K562 (cell line): Measurements from ENCODE around the gene SLC13A4. TPM values are rescaled to one million over a fixed set of nuclear protein-coding genes. Genes with fewer than 3 reads are reported as not detected.

ENCODE experiments used
- ADNP ChIP-seq: fragments of 200-800 bp; sonication (Bioruptor generic); IDR thresholded peaks from 2 replicates; pipeline ENCODE4 v1.6.1; 2016; ENCODE audit warnings: missing genetic modification characterization, missing compliant biosample characterization
- BHLHE40 ChIP-seq: IDR thresholded peaks from 2 replicates; pipeline ENCODE4 v1.6.1; 2011; ENCODE audit warnings: low read length, improper control_type of control experiment
- CCAR2 ChIP-seq: fragments of 200-400 bp; formaldehyde crosslinking; IDR thresholded peaks from 2 replicates; pipeline ENCODE4 v1.6.1; 2017; ENCODE audit warnings: mild to moderate bottlenecking, low read depth, low read length
- E2F3 ChIP-seq: fragments of 250-450 bp; sonication (Bioruptor Pico); IDR thresholded peaks from 2 replicates; pipeline ENCODE4 v1.4.0; 2020; ENCODE audit warnings: mild to moderate bottlenecking
- ELF2 ChIP-seq: fragments of 250-450 bp; sonication (Bioruptor Pico); IDR thresholded peaks from 2 replicates; pipeline ENCODE4 v1.5.0; 2021; ENCODE audit warnings: mild to moderate bottlenecking
- ILK ChIP-seq: fragments of 450-650 bp; IDR thresholded peaks from 2 replicates; pipeline ENCODE4 v1.6.1; 2016; ENCODE audit warnings: missing genetic modification characterization, low read depth, mild to moderate bottlenecking, missing compliant biosample characterization, moderate library complexity, borderline replicate concordance
- IRF2 ChIP-seq: sonication (generic); formaldehyde crosslinking; IDR thresholded peaks from 2 replicates; pipeline ENCODE4 v1.8.1; 2022; ENCODE audit warnings: mild to moderate bottlenecking, missing genetic modification reagents
- MTF1 ChIP-seq: fragments of 250-450 bp; sonication (Bioruptor Pico); IDR thresholded peaks from 2 replicates; pipeline ENCODE4 v1.9.0; 2021; ENCODE audit warnings: moderate library complexity, mild to moderate bottlenecking, inconsistent platforms, borderline replicate concordance
- NR2F6 ChIP-seq: fragments of 450-650 bp; formaldehyde crosslinking; IDR thresholded peaks from 2 replicates; pipeline ENCODE4 v1.4.0; 2020; ENCODE audit warnings: mild to moderate bottlenecking
- RCOR1 ChIP-seq, 2 experiments: IDR thresholded peaks; 2 replicates each; pipeline ENCODE4 v1.6.1; 2012; ENCODE audit warnings: low read depth in 2 of 2, low read length in 2 of 2, borderline replicate concordance in 1 of 2, improper control_type of control experiment in 1 of 2
- TAF7 ChIP-seq: fragments of 450-650 bp; IDR thresholded peaks from 2 replicates; pipeline ENCODE4 v1.6.1; 2016; ENCODE audit warnings: missing genetic modification characterization, missing compliant biosample characterization
- ZNF175 ChIP-seq: fragments of 200-800 bp; sonication (Bioruptor generic); IDR thresholded peaks from 2 replicates; pipeline ENCODE4 v1.6.1; 2016; ENCODE audit warnings: low read depth, mild to moderate bottlenecking, missing genetic modification characterization, missing compliant biosample characterization
- ZNF551 ChIP-seq: fragments of 250-450 bp; sonication (Bioruptor Pico); IDR thresholded peaks from 2 replicates; pipeline ENCODE4 v1.5.0; 2021; ENCODE audit warnings: mild to moderate bottlenecking, moderate library complexity
- ZNF766 ChIP-seq: fragments of 200-800 bp; sonication (Bioruptor generic); conservative IDR thresholded peaks from 2 replicates; pipeline ENCODE4 v1.6.1; 2016; ENCODE audit warnings: missing genetic modification characterization, missing compliant biosample characterization
- polyA plus RNA-seq, 8 experiments: library from polyadenylated mRNA; depleted of rRNA in 4 of 8; stranded (reverse) in 5 of 8; unstranded in 3 of 8; fragments of >200 nt; fragmentation: Nextera tagmentation in 2 of 8; fragmentation: Illumina TruSeq in 1 of 8; extraction: Ambion mirVana in 2 of 8; extraction: Trizol in 1 of 8; gene quantifications; 2 replicates each; pipeline versions ENCODE4 v1.2.1 to v1.2.3, GENCODE V29; 2011 to 2014; ENCODE audit warnings: inconsistent platforms in 1 of 8, missing spikeins in 1 of 8
- total RNA-seq, 7 experiments: library from RNA; depleted of rRNA in 6 of 7; stranded (reverse); fragments of >200 nt in 6 of 7; fragmentation: Illumina TruSeq in 2 of 7; extraction: Trizol in 2 of 7; gene quantifications; 2 replicates each; pipeline versions ENCODE4 v1.2.1 to v1.2.3, GENCODE V29; 2011 to 2021; ENCODE audit warnings: low replicate concordance in 1 of 7
- TF ChIP-seq, protein P1 (sequence below): sonication (generic); formaldehyde crosslinking; IDR thresholded peaks from 2 replicates; pipeline ENCODE4 v1.8.1; 2023; ENCODE audit warnings: missing genetic modification reagents, mild to moderate bottlenecking, borderline replicate concordance
- TF ChIP-seq, protein P2 (sequence below): fragments of 450-650 bp; IDR thresholded peaks from 2 replicates; pipeline ENCODE4 v1.6.1; 2016; ENCODE audit warnings: borderline replicate concordance
- TF ChIP-seq, protein P3 (sequence below): fragments of 250-450 bp; sonication (Bioruptor Pico); IDR thresholded peaks from 2 replicates; pipeline ENCODE4 v1.9.0; 2021; ENCODE audit warnings: mild to moderate bottlenecking
- TF ChIP-seq, protein P4 (sequence below): sonication (generic); formaldehyde crosslinking; IDR thresholded peaks from 2 replicates; pipeline ENCODE4 v1.8.0; 2022; ENCODE audit warnings: missing genetic modification reagents, mild to moderate bottlenecking, borderline replicate concordance

The SLC13A4 gene
- total and polyA plus RNA-seq, 9 of the 15 experiments (the other 6 are each of a cell fraction or from before 2014, with no cell fraction given), result 0.11 to 1.0 (median 0.36) TPM

DNA sequence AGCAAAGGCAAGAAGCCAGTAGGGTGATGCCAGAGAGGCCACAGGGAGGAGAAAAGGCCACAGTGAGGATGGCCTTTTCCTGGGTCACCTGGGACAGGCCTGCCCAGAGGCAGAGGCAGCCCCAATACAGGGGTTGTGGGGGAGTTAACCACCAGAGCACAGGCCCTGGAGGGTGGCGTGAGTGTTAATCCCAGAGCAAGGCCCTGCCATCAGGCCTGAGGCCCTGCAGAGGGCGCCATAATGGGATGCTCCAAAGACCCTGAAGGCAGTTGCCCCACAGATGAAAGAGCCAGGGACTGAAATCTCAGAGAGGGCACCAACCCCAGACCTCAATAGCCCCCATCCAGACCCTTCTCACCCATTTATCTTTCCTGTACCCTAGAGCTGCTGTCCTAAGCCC lies 23.9 kb downstream of the SLC13A4 start (continued):
- TF ChIP-seq, protein P1, sequence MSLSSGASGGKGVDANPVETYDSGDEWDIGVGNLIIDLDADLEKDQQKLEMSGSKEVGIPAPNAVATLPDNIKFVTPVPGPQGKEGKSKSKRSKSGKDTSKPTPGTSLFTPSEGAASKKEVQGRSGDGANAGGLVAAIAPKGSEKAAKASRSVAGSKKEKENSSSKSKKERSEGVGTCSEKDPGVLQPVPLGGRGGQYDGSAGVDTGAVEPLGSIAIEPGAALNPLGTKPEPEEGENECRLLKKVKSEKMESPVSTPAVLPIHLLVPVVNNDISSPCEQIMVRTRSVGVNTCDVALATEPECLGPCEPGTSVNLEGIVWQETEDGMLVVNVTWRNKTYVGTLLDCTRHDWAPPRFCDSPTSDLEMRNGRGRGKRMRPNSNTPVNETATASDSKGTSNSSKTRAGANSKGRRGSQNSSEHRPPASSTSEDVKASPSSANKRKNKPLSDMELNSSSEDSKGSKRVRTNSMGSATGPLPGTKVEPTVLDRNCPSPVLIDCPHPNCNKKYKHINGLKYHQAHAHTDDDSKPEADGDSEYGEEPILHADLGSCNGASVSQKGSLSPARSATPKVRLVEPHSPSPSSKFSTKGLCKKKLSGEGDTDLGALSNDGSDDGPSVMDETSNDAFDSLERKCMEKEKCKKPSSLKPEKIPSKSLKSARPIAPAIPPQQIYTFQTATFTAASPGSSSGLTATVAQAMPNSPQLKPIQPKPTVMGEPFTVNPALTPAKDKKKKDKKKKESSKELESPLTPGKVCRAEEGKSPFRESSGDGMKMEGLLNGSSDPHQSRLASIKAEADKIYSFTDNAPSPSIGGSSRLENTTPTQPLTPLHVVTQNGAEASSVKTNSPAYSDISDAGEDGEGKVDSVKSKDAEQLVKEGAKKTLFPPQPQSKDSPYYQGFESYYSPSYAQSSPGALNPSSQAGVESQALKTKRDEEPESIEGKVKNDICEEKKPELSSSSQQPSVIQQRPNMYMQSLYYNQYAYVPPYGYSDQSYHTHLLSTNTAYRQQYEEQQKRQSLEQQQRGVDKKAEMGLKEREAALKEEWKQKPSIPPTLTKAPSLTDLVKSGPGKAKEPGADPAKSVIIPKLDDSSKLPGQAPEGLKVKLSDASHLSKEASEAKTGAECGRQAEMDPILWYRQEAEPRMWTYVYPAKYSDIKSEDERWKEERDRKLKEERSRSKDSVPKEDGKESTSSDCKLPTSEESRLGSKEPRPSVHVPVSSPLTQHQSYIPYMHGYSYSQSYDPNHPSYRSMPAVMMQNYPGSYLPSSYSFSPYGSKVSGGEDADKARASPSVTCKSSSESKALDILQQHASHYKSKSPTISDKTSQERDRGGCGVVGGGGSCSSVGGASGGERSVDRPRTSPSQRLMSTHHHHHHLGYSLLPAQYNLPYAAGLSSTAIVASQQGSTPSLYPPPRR (CRISPR knock-in tag), result no peak
- TF ChIP-seq CCAR2, result no peak
- no peak for TF ChIP-seq ZNF551 (CRISPR knock-in tag)
- no peak for TF ChIP-seq ILK (tag)
- TF ChIP-seq BHLHE40, result no peak
- TF ChIP-seq RCOR1 (IDR thresholded peaks at IDR 0.05; ENCODE audit: borderline replicate concordance in 1 of 2, low read depth in 2 of 2, low read length in 2 of 2), result peak in 1 of 2 experiments; percentile 72; a peak in 2 of 4 replicates
- TF ChIP-seq, protein P2, sequence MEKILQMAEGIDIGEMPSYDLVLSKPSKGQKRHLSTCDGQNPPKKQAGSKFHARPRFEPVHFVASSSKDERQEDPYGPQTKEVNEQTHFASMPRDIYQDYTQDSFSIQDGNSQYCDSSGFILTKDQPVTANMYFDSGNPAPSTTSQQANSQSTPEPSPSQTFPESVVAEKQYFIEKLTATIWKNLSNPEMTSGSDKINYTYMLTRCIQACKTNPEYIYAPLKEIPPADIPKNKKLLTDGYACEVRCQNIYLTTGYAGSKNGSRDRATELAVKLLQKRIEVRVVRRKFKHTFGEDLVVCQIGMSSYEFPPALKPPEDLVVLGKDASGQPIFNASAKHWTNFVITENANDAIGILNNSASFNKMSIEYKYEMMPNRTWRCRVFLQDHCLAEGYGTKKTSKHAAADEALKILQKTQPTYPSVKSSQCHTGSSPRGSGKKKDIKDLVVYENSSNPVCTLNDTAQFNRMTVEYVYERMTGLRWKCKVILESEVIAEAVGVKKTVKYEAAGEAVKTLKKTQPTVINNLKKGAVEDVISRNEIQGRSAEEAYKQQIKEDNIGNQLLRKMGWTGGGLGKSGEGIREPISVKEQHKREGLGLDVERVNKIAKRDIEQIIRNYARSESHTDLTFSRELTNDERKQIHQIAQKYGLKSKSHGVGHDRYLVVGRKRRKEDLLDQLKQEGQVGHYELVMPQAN, result no peak
- TF ChIP-seq, protein P3, sequence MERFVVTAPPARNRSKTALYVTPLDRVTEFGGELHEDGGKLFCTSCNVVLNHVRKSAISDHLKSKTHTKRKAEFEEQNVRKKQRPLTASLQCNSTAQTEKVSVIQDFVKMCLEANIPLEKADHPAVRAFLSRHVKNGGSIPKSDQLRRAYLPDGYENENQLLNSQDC, result no peak
- no peak for TF ChIP-seq ADNP (tag)
- TF ChIP-seq MTF1 (CRISPR knock-in tag), result no peak
- TF ChIP-seq NR2F6, result no peak
- no peak for TF ChIP-seq ZNF175 (CRISPR knock-in tag)
- TF ChIP-seq TAF7 (tag), result no peak
- TF ChIP-seq, protein P4, sequence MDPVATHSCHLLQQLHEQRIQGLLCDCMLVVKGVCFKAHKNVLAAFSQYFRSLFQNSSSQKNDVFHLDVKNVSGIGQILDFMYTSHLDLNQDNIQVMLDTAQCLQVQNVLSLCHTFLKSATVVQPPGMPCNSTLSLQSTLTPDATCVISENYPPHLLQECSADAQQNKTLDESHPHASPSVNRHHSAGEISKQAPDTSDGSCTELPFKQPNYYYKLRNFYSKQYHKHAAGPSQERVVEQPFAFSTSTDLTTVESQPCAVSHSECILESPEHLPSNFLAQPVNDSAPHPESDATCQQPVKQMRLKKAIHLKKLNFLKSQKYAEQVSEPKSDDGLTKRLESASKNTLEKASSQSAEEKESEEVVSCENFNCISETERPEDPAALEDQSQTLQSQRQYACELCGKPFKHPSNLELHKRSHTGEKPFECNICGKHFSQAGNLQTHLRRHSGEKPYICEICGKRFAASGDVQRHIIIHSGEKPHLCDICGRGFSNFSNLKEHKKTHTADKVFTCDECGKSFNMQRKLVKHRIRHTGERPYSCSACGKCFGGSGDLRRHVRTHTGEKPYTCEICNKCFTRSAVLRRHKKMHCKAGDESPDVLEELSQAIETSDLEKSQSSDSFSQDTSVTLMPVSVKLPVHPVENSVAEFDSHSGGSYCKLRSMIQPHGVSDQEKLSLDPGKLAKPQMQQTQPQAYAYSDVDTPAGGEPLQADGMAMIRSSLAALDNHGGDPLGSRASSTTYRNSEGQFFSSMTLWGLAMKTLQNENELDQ, result no peak
- no peak for TF ChIP-seq IRF2 (CRISPR knock-in tag)
- no peak for TF ChIP-seq ZNF766 (CRISPR knock-in tag)
- 0 out of 2 replicates have a peak, but pooled peaks have one; percentile 41 for TF ChIP-seq ELF2 (CRISPR knock-in tag)
- TF ChIP-seq E2F3 (CRISPR knock-in tag), result no peak
- TF ChIP-seq, all 486 proteins: peak for 12
